Panc1 (cell line): Measurements from ENCODE around the gene DEPDC4. TPM values are rescaled to one million over a fixed set of nuclear protein-coding genes. Genes with fewer than 3 reads are reported as not detected.
"Not testable (repeated sequence)": the region's sequence is repeated elsewhere in the genome, so short reads cannot be mapped to it uniquely, and the experiment has no call there.

Experiments used
- ATAC-seq: fragments of 200-7000 bp; cut with Tn5 transposase; 2 replicates; pipeline ENCODE4 v1.9.1; 2020; ENCODE audit warnings: mild to moderate bottlenecking, moderate library complexity
- BruUV-seq: library from RNA; stranded (reverse); fragments of 400-500 nt; replicated peaks from 2 replicates; lab custom pipeline; 2021; lab: Mats Ljungman, UMichigan
- CTCF ChIA-PET: fragments of 300-600 bp; sonication (Branson Sonifier 250); formaldehyde crosslinking; loops from one replicate; lab custom pipeline; 2022; ENCODE audit warnings: antibody characterized with exemption; lab: Charles Lee
- POLR2A ChIA-PET: fragments of 300-600 bp; sonication (Branson Sonifier 250); formaldehyde crosslinking; loops from one replicate; lab custom pipeline; 2022; ENCODE audit warnings: antibody characterized with exemption; lab: Charles Lee
- DNase-seq: peaks from one replicate; pipeline ENCODE4 v3.0.0-alpha.2; 2010; ENCODE audit warnings: low read depth, low spot score
- H3K27ac ChIP-seq: 2 replicates; pipeline ENCODE4 v1.5.1; 2011; ENCODE audit warnings: mild to moderate bottlenecking, low read length, inconsistent platforms
- H3K27me3 ChIP-seq: fragments of 200-500 bp; sonication (Bioruptor generic); 2 replicates; pipeline ENCODE4 v1.6.0; 2014; ENCODE audit warnings: low read length, inconsistent platforms; ENCODE audit not compliant: control insufficient read depth, insufficient read depth
- H3K36me3 ChIP-seq: fragments of 200-500 bp; sonication (Bioruptor generic); 2 replicates; pipeline ENCODE4 v1.5.1; 2014; ENCODE audit warnings: inconsistent platforms, mild to moderate bottlenecking, low read length, moderate library complexity; ENCODE audit not compliant: control insufficient read depth, insufficient read depth
- H3K4me1 ChIP-seq: 2 replicates; pipeline ENCODE4 v1.5.1; 2011; ENCODE audit warnings: inconsistent platforms, mild to moderate bottlenecking, low read length, moderate library complexity; ENCODE audit not compliant: control insufficient read depth, insufficient read depth
- H3K4me3 ChIP-seq, 2 experiments: 2 replicates each; pipeline ENCODE4 v1.5.1; 2011 to 2012; ENCODE audit warnings: low read depth in 2 of 2, low read length in 2 of 2, mild to moderate bottlenecking in 2 of 2, inconsistent platforms in 1 of 2, moderate library complexity in 1 of 2
- H3K9me3 ChIP-seq: fragments of 200-500 bp; sonication (Bioruptor generic); 2 replicates; pipeline ENCODE4 v1.5.1; 2014; ENCODE audit warnings: low read depth, mild to moderate bottlenecking, inconsistent platforms, low read length, moderate library complexity; ENCODE audit not compliant: control insufficient read depth, insufficient read depth
- CTCF ChIP-seq: fragments of 450-650 bp; IDR thresholded peaks from 2 replicates; pipeline ENCODE4 v1.5.1; 2017; ENCODE audit warnings: mild to moderate bottlenecking
- POLR2AphosphoS5 ChIP-seq: IDR thresholded peaks from 2 replicates; pipeline ENCODE4 v1.6.1; 2012; ENCODE audit warnings: mild to moderate bottlenecking, low read depth, low read length, moderate library complexity
- REST ChIP-seq, 2 experiments: IDR thresholded peaks; 2 replicates each; pipeline ENCODE4 v1.6.1; 2011 to 2012; ENCODE audit warnings: low read depth in 2 of 2, control low read depth in 1 of 2, low read length in 1 of 2, mild to moderate bottlenecking in 1 of 2, moderate library complexity in 1 of 2; ENCODE audit not compliant: insufficient read depth in 1 of 2
- SIN3A ChIP-seq: IDR thresholded peaks from 2 replicates; pipeline ENCODE4 v1.6.1; 2012; ENCODE audit warnings: low read depth, mild to moderate bottlenecking, low read length, moderate library complexity, borderline replicate concordance; ENCODE audit not compliant: insufficient read depth
- TCF7L2 ChIP-seq: IDR thresholded peaks from 2 replicates; pipeline ENCODE4 v1.6.1; 2011; ENCODE audit warnings: mild to moderate bottlenecking, low read depth, low read length, inconsistent platforms
- in situ Hi-C: cut with HindIII; loops from 2 replicates; pipeline ENCODE4 v1.10.0; 2016; ENCODE audit warnings: low sequenced_read_pairs, low pct_unique_long_range_greater_than_20kb
- intact Hi-C: fragments of 100-400 bp; cut with micrococcal nuclease; formaldehyde crosslinking; loops from one replicate; pipeline ENCODE4 v1.10.0; 2022; ENCODE audit not compliant: unreplicated experiment
- total RNA-seq: library from RNA; stranded (reverse); gene quantifications from one replicate; pipeline ENCODE4 v1.2.1, GENCODE V29; 2021; ENCODE audit not compliant: unreplicated experiment

The DEPDC4 gene
- total RNA-seq, 1 experiment from 2014 or later = 2.6 TPM

GRCh38 chr12:100266585-100266834 is 369 bp downstream of the DEPDC4 start:
- DNase-seq (no peak), ATAC-seq (peak; percentile 94)
- no peak for TF ChIP-seq TCF7L2
- TF ChIP-seq POLR2AphosphoS5 = no peak
- TF ChIP-seq SIN3A = no peak
- no peak for TF ChIP-seq CTCF
- TF ChIP-seq REST (IDR thresholded peaks at IDR 0.05; ENCODE audit: insufficient read depth in 1 of 2, low read depth in 2 of 2, low read length in 1 of 2) = no peak
- intact Hi-C loops = no loop called here
- peaks cover 2% of the 10 kb centered on the region; the same call in 1 of the 2 replicates for H3K36me3 ChIP-seq
- H3K27me3 ChIP-seq = no peaks in the 10 kb centered on the region
- peak overlapping the region; percentile 60 to 91 for H3K4me3 ChIP-seq
- no TSS peak for BruUV-seq
- in situ Hi-C loops = no loop called here
- ChIA-PET POLR2A (interaction anchor here (0.7 to 1.0 kb wide), 4 partner anchors 37 to 308 kb away, joined by 3 to 19 read pairs (median 8); no protein-coding TSS in a partner anchor), CTCF (no interaction called here)
- H3K9me3 ChIP-seq = no peaks in the 10 kb centered on the region
- H3K27ac ChIP-seq = peak overlapping the region; percentile 76
- H3K4me1 ChIP-seq = peaks cover 8% of the 10 kb centered on the region; the same call in 1 of the 2 replicates

DNA sequence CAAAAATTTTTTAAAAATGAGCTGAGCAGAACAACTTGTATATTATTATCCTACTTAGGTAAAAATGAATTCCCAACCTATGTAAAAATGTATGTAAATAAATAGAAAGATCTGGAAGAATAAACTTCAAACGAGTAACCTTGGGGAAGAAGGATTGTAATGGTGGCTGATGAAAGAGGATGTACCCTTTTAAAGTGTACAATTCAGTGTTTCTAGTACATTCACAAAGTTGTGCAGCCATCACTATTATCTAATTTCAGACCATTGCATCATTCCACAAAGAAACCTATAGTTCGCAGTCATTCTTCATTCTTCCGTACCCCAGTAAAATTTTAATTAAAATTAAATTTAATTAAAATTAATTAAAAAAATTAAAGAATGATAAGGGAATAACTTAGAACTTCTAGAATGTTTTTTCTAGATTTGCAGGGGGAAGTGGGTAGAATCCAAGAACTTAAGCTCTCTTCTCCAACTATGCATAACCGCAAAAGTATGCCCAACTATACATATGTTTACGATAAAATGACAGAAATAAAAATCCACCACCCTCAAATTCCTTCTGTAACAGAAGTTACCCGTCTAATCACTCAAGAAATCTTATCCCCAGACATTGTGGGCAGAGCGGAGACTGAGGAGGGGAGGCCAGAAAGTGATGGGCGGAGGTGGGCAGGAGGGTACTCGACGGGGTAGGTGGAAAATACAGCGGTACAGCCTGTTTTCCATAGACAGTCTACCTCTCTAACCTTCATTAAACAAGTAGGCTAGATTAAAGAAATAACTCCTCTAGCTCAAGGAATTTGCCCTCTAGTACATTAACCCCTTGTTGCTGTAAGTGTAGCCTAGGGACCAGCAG is 921 bp downstream of the DEPDC4 start:
- TF ChIP-seq POLR2AphosphoS5 = no peak
- TF ChIP-seq SIN3A = no peak
- no peak for TF ChIP-seq CTCF
- TF ChIP-seq REST (IDR thresholded peaks at IDR 0.05; ENCODE audit: insufficient read depth in 1 of 2, low read depth in 2 of 2, low read length in 1 of 2) = no peak
- no peak for TF ChIP-seq TCF7L2
- in situ Hi-C loops = no loop called here
- DNase-seq = no peak
- Histone ChIP-seq H3K36me3 (peaks cover 2% of the 10 kb centered on the region; the same call in 1 of the 2 replicates), H3K27me3 (no peaks in the 10 kb centered on the region), H3K4me3 (peak overlapping the region; percentile 60 to 91), H3K27ac (peak overlapping the region; percentile 76), H3K4me1 (peaks cover 8% of the 10 kb centered on the region; the same call in 1 of the 2 replicates), H3K9me3 (no peaks in the 10 kb centered on the region)
- ChIA-PET POLR2A (interaction anchor here (0.7 kb wide), 1 partner anchor 102 kb away, joined by 3 read pairs; no protein-coding TSS in a partner anchor), CTCF (no interaction called here)
- intact Hi-C loops = no loop called here
- ATAC-seq = peak; percentile 3; the same call in 1 of the 2 replicates
- TSS peak; percentile 85 for BruUV-seq

- H3K4me1 ChIP-seq, H3K9me3 ChIP-seq, BruUV-seq, ATAC-seq, H3K27ac ChIP-seq, intact Hi-C loops, CTCF ChIA-PET, DNase-seq, POLR2A ChIA-PET, in situ Hi-C loops, H3K4me3 ChIP-seq, H3K36me3 ChIP-seq, H3K27me3 ChIP-seq: not testable (repeated sequence)
Measured at GRCh38 chr12:100265107-100265506, 1.8 kb downstream of the DEPDC4 start.
